Raji (cell line): Measurements from ENCODE around the gene ODAD3.
A peak's percentile ranks its signal among the peaks of the same experiment; 100 is the strongest.

Source experiments
- POLR2A ChIP-seq: IDR thresholded peaks from 2 replicates; pipeline ENCODE4 v1.6.1; 2011; ENCODE audit warnings: low read depth, low read length, control low read depth; ENCODE audit not compliant: insufficient read depth

ODAD3 gene

GRCh38 chr19:11435057-11435832 is at the start of gene ODAD3, which contains the start of gene PRKCSH:
Gene ODAD3 (minus strand): TSS chr19:11435121. CDS start chr19:11435016, 105 bp downstream.
Gene PRKCSH (plus strand): TSS chr19:11435635. CDS start chr19:11436118, 483 bp downstream.
- peak; percentile 91 for TF ChIP-seq POLR2A

GRCh38 chr19:11483366-11484111 is 48.6 kb upstream of the ODAD3 start:
- no peak for TF ChIP-seq POLR2A

- peak; percentile 76 for TF ChIP-seq POLR2A
Measured at GRCh38 chr19:11482384-11483050, 47.6 kb upstream of the ODAD3 start.

DNA sequence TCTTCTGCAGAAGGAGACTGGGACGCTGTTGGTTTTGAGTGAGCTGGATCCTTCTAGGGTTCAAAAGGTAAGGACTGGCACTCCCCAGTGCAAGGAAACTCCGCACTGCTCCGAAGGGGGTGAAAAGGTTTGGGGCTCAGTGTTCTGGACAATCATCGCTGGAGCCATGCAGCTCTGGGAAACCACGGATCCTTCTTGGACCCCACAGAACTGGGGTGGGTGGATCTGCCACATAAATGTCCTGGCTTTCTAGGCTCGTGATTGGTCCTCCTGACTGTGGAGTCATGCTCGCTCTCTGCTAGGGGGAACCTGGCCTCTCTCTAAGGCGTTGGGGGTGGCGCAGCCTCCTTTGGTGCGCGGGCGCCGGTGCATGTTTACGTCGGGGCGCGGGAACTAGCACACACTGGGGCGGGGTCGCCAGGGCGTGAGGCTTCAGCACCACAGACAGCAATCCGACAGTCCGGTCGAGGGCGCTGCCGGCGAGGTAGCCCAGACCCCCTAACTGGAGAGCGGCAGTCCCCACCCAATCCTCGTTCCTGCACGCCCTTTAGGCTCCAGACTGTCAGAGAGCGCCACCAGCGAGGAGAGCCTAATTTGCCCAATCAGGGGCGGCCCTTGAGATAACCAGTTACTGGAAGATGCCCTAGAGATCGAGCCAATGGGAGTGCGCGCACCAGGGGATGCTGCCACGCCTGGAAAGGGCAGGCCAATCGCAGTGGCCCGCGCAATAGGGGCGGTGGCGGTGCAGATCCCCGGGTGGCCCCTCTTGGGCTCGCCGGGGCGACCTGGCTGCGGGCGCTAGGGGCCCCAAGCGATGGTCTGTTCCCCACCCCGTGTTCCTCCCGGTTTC is 46.8 kb upstream of the ODAD3 start:
- peak; percentile 88 for TF ChIP-seq POLR2A

DNA sequence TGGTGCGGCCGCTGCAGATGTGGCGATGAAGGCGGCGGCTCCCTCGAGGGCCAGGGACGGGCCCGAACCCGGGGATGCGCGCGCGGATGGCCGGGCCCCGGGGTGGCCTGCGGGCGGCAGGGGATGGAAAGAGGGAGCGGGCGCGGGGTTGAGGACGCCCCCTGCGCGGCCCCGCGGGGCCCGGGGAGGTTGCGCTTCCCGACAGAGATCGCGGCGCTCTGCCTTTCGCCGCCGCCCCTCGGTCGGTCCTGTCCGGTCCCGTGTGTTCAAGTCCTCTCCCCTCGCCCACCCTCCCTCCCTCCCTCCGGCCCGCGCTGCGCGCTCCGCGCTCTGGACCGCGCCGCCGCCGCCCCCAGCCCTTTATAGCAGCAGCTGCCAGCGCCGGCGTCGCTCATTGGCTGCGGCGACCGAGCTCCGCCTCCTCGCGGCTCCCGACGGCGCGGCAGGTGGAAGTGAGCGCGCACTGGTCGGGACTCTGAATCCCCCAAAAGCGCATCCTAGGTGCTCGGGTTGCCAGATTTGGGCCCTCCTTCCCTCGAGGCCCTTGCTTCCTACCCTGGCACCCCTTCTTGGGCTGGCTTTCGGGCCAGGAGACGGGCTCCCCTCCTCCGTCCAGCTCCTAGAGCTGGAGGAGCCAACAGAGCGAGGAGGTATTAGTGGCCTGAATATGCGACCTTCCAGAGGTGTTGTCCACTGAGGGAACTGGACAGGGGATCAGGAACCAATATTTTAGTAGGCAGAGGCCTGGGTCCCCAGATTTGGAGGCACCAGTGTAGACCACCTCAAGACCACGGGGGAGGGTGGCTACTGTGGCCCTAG is 46.0 kb upstream of the ODAD3 start, which contains the start of gene ELAVL3:
Gene ELAVL3 (minus strand): TSS at position 332 of the 819 bp plus-strand sequence. CDS start 438 bp downstream, outside the sequence.
- TF ChIP-seq POLR2A, result no peak

DNA sequence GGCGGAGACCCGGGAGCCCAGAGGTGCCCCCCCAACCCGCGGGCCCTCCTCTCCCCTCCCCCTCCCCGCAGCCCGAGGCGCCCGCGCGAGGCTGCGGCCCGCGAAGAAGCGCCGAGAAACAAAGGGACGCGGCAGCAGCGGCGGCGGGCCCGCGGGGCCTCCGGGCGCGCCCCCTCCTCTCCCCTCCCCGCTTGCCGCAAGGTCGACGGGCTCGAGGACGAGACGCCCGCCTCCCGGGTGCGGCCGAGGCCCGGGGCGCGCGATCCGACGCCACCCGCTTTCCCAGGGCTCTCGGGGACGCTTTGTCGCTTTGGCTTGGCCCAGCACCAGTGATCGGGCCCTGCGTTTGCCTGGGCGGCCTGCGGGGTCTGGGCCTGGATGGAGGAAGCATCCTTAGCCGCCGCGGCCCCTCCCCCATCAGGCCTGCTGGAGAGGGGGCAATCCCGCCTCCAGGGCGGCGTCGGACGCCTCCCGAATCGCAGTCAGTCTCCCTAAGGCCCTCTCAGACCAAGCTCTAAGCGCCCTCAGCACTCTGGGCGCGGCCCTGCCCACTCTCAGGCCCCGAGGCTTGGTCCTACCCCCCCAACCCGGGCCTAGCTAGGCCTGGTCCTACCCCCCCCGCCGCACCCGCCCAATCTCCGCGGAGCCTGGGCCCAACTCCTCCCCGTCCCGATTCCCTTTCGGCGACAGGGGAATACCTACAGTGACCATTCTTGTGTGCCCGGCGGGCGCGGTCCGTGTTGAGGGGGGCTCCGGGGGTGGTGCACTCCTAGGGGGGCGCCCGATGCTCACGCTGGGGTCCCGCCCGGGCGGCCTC is 45.2 kb upstream of the ODAD3 start:
- TF ChIP-seq POLR2A, result no peak

- no peak for TF ChIP-seq POLR2A
Measured at GRCh38 chr19:11479090-11479897, 44.4 kb upstream of the ODAD3 start.

DNA sequence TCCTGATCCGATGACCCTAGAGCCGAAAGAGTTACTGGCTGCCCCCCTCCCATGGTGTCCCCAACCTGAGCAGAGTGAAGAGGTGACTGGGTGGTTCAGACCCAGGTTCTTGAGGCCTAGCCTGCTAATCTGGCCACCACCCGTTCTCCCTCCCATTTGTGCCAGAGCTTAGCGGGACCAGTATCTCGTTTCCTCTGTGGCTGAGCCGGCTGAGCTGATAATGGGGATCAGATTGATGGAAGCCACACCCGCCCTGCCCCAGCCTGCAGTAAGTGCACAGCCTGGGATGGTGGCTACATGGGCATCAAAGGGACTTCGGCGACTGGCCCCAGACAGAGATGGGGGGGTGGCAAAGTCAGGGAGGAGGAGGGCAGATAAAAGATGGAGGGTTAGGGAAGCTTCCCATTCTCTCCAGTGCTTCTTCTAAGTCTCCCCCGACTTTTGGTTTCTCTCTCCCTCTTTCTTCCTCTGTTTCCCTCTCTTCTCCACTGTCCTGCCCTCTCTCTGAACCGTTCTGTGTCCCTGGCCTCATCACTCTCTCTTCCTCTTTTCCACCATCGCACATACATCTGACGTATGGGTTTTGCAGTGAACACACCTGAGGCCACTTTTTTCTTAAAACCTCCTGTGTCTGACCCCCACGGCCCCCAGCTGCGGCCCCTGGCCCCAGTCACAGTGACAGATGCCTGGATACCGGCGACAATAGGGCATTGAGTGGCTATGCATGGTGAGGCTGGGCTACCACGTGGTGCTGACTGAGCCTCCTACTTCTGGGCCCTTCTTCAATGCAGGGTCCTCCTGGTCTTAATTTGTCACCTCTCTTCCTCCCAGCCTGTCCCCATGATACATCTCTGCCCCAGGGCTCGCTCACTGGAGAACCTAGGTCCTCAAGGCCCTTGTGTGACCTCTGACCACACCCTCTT is 43.5 kb upstream of the ODAD3 start:
- TF ChIP-seq POLR2A, result no peak

- no peak for TF ChIP-seq POLR2A
Measured at GRCh38 chr19:11475861-11476260, 40.9 kb upstream of the ODAD3 start.

DNA sequence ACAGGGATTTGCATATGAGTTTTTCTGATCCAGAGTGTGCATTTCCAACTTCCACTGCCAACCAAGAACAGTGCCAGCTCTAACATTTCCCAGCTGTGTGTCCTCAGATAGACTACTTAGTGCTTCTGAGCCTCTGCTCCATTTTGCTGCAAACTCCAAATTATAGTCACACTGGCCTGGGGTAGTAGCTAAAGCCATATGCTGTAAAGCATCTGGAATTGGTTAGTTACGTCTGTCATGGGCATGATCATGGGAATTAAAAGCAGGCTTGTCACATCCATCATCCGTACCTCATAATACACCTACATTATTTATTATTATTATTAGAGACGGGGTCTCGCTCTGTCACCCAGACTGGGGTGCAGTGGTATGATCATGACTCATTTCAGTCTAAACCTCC is 38.8 kb upstream of the ODAD3 start:
- TF ChIP-seq POLR2A, result no peak

GRCh38 chr19:11465600-11465999 is 30.7 kb upstream of the ODAD3 start:
- no peak for TF ChIP-seq POLR2A
